IMR-90 (cell line): ENCODE data around the gene FAF1. TPM values are rescaled to one million over a fixed set of nuclear protein-coding genes. Genes with fewer than 3 reads are reported as not detected.

Experiments used
- ATAC-seq: fragments of 200-7000 bp; cut with Tn5 transposase; 2 replicates; pipeline ENCODE4 v1.9.1; 2020; ENCODE audit warnings: low read depth, mild to moderate bottlenecking, moderate library complexity
- BruUV-seq: library from RNA; stranded (reverse); fragments of 400-500 nt; replicated peaks from 2 replicates; lab custom pipeline; 2021; lab: Mats Ljungman, UMichigan
- CTCF ChIA-PET: fragments of 300-600 bp; formaldehyde crosslinking; extraction: SDS; loops from one replicate; lab custom pipeline; 2021; ENCODE audit warnings: antibody characterized with exemption; lab: Yijun Ruan, JAX
- POLR2A ChIA-PET: fragments of 300-600 bp; sonication (Branson Sonifier 250); formaldehyde crosslinking; loops from one replicate; lab custom pipeline; 2022; ENCODE audit warnings: antibody characterized with exemption; ENCODE audit not compliant: unreplicated experiment; lab: Charles Lee
- DNase-seq: peaks from one replicate; pipeline ENCODE4 v3.0.0; 2013
- H2AFZ ChIP-seq: replicated peaks from 2 replicates; pipeline ENCODE3; 2013; ENCODE audit warnings: low read length, mild to moderate bottlenecking; ENCODE audit not compliant: poor library complexity
- H2AK5ac ChIP-seq: 2 replicates; pipeline ENCODE4 v1.6.1; 2013; ENCODE audit warnings: low read depth, low read length, inconsistent platforms
- H2AK9ac ChIP-seq: replicated peaks from 2 replicates; pipeline ENCODE3; 2013; ENCODE audit warnings: mild to moderate bottlenecking, low read depth, low read length, moderate library complexity; ENCODE audit not compliant: poor library complexity
- H2BK120ac ChIP-seq: 2 replicates; pipeline ENCODE4 v1.6.1; 2013; ENCODE audit warnings: low read depth, low read length, inconsistent platforms
- H2BK15ac ChIP-seq: 3 replicates; pipeline ENCODE4 v1.6.1; 2013; ENCODE audit warnings: low read depth, low read length, inconsistent platforms
- H2BK20ac ChIP-seq: 2 replicates; pipeline ENCODE4 v1.6.1; 2013; ENCODE audit warnings: low read depth, mild to moderate bottlenecking, inconsistent platforms, low read length, moderate library complexity
- H2BK5ac ChIP-seq: 2 replicates; pipeline ENCODE4 v1.6.1; 2013; ENCODE audit warnings: mild to moderate bottlenecking, low read depth, low read length, inconsistent platforms; ENCODE audit not compliant: poor library complexity, severe bottlenecking
- H3K14ac ChIP-seq: replicated peaks from 2 replicates; pipeline ENCODE4 v1.6.1; 2013; ENCODE audit warnings: low read depth, low read length, inconsistent platforms
- H3K18ac ChIP-seq: 2 replicates; pipeline ENCODE4 v1.6.1; 2013; ENCODE audit warnings: low read depth, low read length, control low read depth
- H3K23ac ChIP-seq: 2 replicates; pipeline ENCODE4 v1.6.1; 2013; ENCODE audit warnings: low read depth, low read length, inconsistent platforms
- H3K27ac ChIP-seq: 2 replicates; pipeline ENCODE4 v1.5.1; 2013; ENCODE audit warnings: mild to moderate bottlenecking, control low read depth, low read length; ENCODE audit not compliant: insufficient read depth
- H3K27me3 ChIP-seq: 2 replicates; pipeline ENCODE4 v1.6.1; 2013; ENCODE audit warnings: low read length; ENCODE audit not compliant: control insufficient read depth, insufficient read depth
- H3K36me3 ChIP-seq: 2 replicates; pipeline ENCODE4 v1.6.1; 2013; ENCODE audit warnings: low read length, mixed read lengths; ENCODE audit not compliant: control insufficient read depth, insufficient read depth
- H3K4ac ChIP-seq: 2 replicates; pipeline ENCODE4 v1.6.1; 2013; ENCODE audit warnings: low read depth, low read length, inconsistent platforms
- H3K4me1 ChIP-seq: 2 replicates; pipeline ENCODE4 v1.6.1; 2013; ENCODE audit warnings: low read length, mixed read lengths; ENCODE audit not compliant: control insufficient read depth, insufficient read depth
- H3K4me2 ChIP-seq: 2 replicates; pipeline ENCODE4 v1.6.1; 2013; ENCODE audit warnings: low read depth, mild to moderate bottlenecking, control low read depth, low read length, moderate library complexity
- H3K4me3 ChIP-seq: 2 replicates; pipeline ENCODE4 v1.5.1; 2013; ENCODE audit warnings: low read depth, mild to moderate bottlenecking, control low read depth, low read length, moderate library complexity; ENCODE audit not compliant: insufficient read depth
- H3K56ac ChIP-seq: 2 replicates; pipeline ENCODE4 v1.6.1; 2013; ENCODE audit warnings: low read length, inconsistent platforms; ENCODE audit not compliant: insufficient read depth; ENCODE audit errors: extremely low read depth
- H3K79me1 ChIP-seq, 2 experiments: 2 replicates each; pipeline ENCODE4 v1.6.1; 2013; ENCODE audit warnings: low read length in 2 of 2, inconsistent platforms in 1 of 2, low read depth in 1 of 2
- H3K9ac ChIP-seq: 2 replicates; pipeline ENCODE4 v1.6.1; 2013; ENCODE audit warnings: low read depth, low read length, control low read depth
- H3K9me1 ChIP-seq: 2 replicates; pipeline ENCODE4 v1.6.1; 2013; ENCODE audit warnings: low read length, inconsistent platforms; ENCODE audit not compliant: insufficient read depth
- H3K9me3 ChIP-seq: 2 replicates; pipeline ENCODE4 v1.6.1; 2013; ENCODE audit warnings: low read length; ENCODE audit not compliant: control insufficient read depth, insufficient read depth
- H4K20me1 ChIP-seq: 2 replicates; pipeline ENCODE4 v1.6.1; 2013; ENCODE audit warnings: low read length, inconsistent platforms; ENCODE audit not compliant: insufficient read depth
- H4K5ac ChIP-seq: 2 replicates; pipeline ENCODE4 v1.6.1; 2013; ENCODE audit warnings: mild to moderate bottlenecking, low read depth, low read length, control low read depth
- H4K8ac ChIP-seq, 2 experiments: 2 replicates each; pipeline ENCODE4 v1.6.1; 2013; ENCODE audit warnings: low read depth in 2 of 2, low read length in 2 of 2, control low read depth in 1 of 2, inconsistent platforms in 1 of 2
- H4K91ac ChIP-seq: 2 replicates; pipeline ENCODE4 v1.6.1; 2013; ENCODE audit warnings: low read depth, low read length, inconsistent platforms; ENCODE audit not compliant: insufficient read depth
- BHLHE40 ChIP-seq: fragments of 150-350 bp; IDR thresholded peaks from 2 replicates; pipeline ENCODE4 v1.6.1; 2016; ENCODE audit warnings: mild to moderate bottlenecking, low read depth, low read length
- CEBPB ChIP-seq: IDR thresholded peaks from 2 replicates; pipeline ENCODE4 v1.6.1; 2012; ENCODE audit warnings: low read depth, low read length, improper control_type of control experiment
- FOS ChIP-seq: fragments of 150-350 bp; IDR thresholded peaks from 2 replicates; pipeline ENCODE4 v1.6.1; 2016; ENCODE audit warnings: low read depth, low read length
- MXI1 ChIP-seq: IDR thresholded peaks from 2 replicates; pipeline ENCODE4 v1.6.1; 2012; ENCODE audit warnings: low read depth, mild to moderate bottlenecking, low read length, moderate library complexity, borderline replicate concordance
- RCOR1 ChIP-seq: IDR thresholded peaks from 2 replicates; pipeline ENCODE4 v1.6.1; 2012; ENCODE audit warnings: mild to moderate bottlenecking, low read length, improper control_type of control experiment; ENCODE audit not compliant: insufficient replicate concordance
- WGBS, 2 experiments: methylation state at CpG; one replicate each; pipeline versions ENCODE4 v1.1.5 to v1.1.7; 2013; ENCODE audit warnings: missing lambda C conversion rate in 2 of 2; ENCODE audit not compliant: insufficient read length in 1 of 2; ENCODE audit errors: extremely low coverage in 2 of 2; 5-methylcytosine and 5-hydroxymethylcytosine counted together
- dilution Hi-C: fragments of 300-500 bp; cut with HindIII; formaldehyde crosslinking; loops from one replicate; pipeline ENCODE4 v1.14.3; 2018; ENCODE audit warnings: low sequenced_read_pairs; ENCODE audit not compliant: unreplicated experiment
- in situ Hi-C: fragments of 300-500 bp; cut with MboI; formaldehyde crosslinking; loops from 3 replicates; pipeline ENCODE4 v1.14.3; 2019; ENCODE audit warnings: low sequenced_read_pairs, inconsistent platforms, mixed read lengths
- intact Hi-C: fragments of 100-400 bp; cut with micrococcal nuclease; formaldehyde crosslinking; loops from 2 replicates; pipeline ENCODE4 v1.10.0; 2022
- polyA plus RNA-seq, 3 experiments: library from polyadenylated mRNA; depleted of rRNA; stranded (reverse); fragments of >200 nt; gene quantifications; 2 replicates each; pipeline ENCODE4 v1.2.3, GENCODE V29; 2012; ENCODE audit warnings: low replicate concordance in 1 of 3
- total RNA-seq: library from RNA; depleted of rRNA; stranded (reverse); fragments of >200 nt; gene quantifications from 2 replicates; pipeline ENCODE4 v1.2.3, GENCODE V29; 2012
- TF ChIP-seq, protein P1 (sequence below): conservative IDR thresholded peaks from 2 replicates; pipeline ENCODE4 v1.5.1; 2012; ENCODE audit warnings: mild to moderate bottlenecking, low read depth, low read length, improper control_type of control experiment

Gene FAF1
- total and polyA plus RNA-seq, 2 of the 4 experiments (the other 2 are of a cell fraction), result 18.8 to 72.9 TPM

- Histone ChIP-seq H3K23ac (no peak overlapping the region), H2BK5ac (no peak overlapping the region), H3K27me3 (no peaks in the 10 kb centered on the region), H3K4ac (no peak overlapping the region), H3K79me1 (peaks cover 6 to 12% of the 10 kb centered on the region in 2 experiments; a peak in 2 of 4 replicates), H3K27ac (no peak overlapping the region), H3K18ac (no peak overlapping the region), H3K4me1 (no peaks in the 10 kb centered on the region), H4K20me1 (no peaks in the 10 kb centered on the region; the same call in 1 of the 2 replicates), H2AFZ (no peak overlapping the region), H3K4me3 (no peak overlapping the region), H3K56ac (no peak overlapping the region), H2AK9ac (no peak overlapping the region), H3K9ac (no peak overlapping the region), H4K5ac (no peak overlapping the region), H2BK15ac (no peak overlapping the region), H2BK20ac (no peak overlapping the region), H3K9me1 (no peaks in the 10 kb centered on the region), H3K4me2 (no peak overlapping the region), H2BK120ac (no peak overlapping the region), H4K8ac (no peak overlapping the region), H3K36me3 (no peaks in the 10 kb centered on the region), H4K91ac (no peak overlapping the region), H3K14ac (no peak overlapping the region), H2AK5ac (no peak overlapping the region), H3K9me3 (no peaks in the 10 kb centered on the region)
- BruUV-seq, result no TSS peak
- ChIA-PET POLR2A (no interaction called here), CTCF (no interaction called here)
- in situ Hi-C loops, result no loop called here
- dilution Hi-C loops, result no loop called here
- DNase-seq, result no peak
- TF ChIP-seq BHLHE40, result no peak
- TF ChIP-seq, protein P1, sequence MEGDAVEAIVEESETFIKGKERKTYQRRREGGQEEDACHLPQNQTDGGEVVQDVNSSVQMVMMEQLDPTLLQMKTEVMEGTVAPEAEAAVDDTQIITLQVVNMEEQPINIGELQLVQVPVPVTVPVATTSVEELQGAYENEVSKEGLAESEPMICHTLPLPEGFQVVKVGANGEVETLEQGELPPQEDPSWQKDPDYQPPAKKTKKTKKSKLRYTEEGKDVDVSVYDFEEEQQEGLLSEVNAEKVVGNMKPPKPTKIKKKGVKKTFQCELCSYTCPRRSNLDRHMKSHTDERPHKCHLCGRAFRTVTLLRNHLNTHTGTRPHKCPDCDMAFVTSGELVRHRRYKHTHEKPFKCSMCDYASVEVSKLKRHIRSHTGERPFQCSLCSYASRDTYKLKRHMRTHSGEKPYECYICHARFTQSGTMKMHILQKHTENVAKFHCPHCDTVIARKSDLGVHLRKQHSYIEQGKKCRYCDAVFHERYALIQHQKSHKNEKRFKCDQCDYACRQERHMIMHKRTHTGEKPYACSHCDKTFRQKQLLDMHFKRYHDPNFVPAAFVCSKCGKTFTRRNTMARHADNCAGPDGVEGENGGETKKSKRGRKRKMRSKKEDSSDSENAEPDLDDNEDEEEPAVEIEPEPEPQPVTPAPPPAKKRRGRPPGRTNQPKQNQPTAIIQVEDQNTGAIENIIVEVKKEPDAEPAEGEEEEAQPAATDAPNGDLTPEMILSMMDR, result no peak
- TF ChIP-seq FOS, result no peak
- no peak for TF ChIP-seq RCOR1
- TF ChIP-seq MXI1, result no peak
- no peak for TF ChIP-seq CEBPB
- WGBS, 2 experiments, result 94% methylated on average over 11 of the region's 20 CpGs; no CpG with 5 or more reads in 1 of the 2 experiments
- no peak for ATAC-seq
- intact Hi-C loops, result no loop called here
Measured at GRCh38 chr1:50846224-50846839, 113.7 kb downstream of the FAF1 start.
